Measurements from ENCODE around the gene NDOR1. TPM values are rescaled to one million over a fixed set of nuclear protein-coding genes. Genes with fewer than 3 reads are reported as not detected.

The NDOR1 gene
- total RNA-seq, 6 donors from 2014 or later, result 7.7 to 54.5 (median 18.5) TPM

GRCh38 chr9:137225699-137226331, 20.3 kb downstream of the NDOR1 start:
- Histone ChIP-seq H3K36me3 (no peaks in the 10 kb centered on the region), H3K9me3 (no peaks in the 10 kb centered on the region), H3K4me1 (peaks cover 22 to 59% (median 42%) of the 10 kb centered on the region in 4 donors), H3K27ac (peak overlapping the region in 3 of 4 donors; percentile 20 to 85 (median 74)), H3K4me3 (no peak overlapping the region), H3K27me3 (peaks cover 0 to 24% (median 1%) of the 10 kb centered on the region in 4 donors)
- ATAC-seq (ENCODE audit: low FRiP score in 2 of 2) (no peak), DNase-seq (peak in 1 of 2 donors; percentile 80)
- TF ChIP-seq CTCF (IDR thresholded peaks at IDR 0.05) (no peak), POLR2AphosphoS5 (IDR thresholded peaks at IDR 0.05) (no peak), EP300 (IDR thresholded peaks at IDR 0.05) (no peak)
- WGBS, 2 donors, result 78 to 81% methylated on average over 4 to 8 of the region's 21 CpGs

GRCh38 chr9:137226338-137227053, 21.0 kb downstream of the NDOR1 start:
- peak in 1 of 2 donors; percentile 23 for ATAC-seq (ENCODE audit: low FRiP score in 2 of 2)
- H3K27me3 ChIP-seq, result peaks cover 0 to 22% (median 1%) of the 10 kb centered on the region in 4 donors

GRCh38 chr9:137227054-137227852, 21.8 kb downstream of the NDOR1 start, which contains the start of gene RNF224:
Gene RNF224 (plus strand): TSS chr9:137227502. CDS start chr9:137228336, 834 bp downstream.
- H3K27me3 ChIP-seq, result peaks cover 0 to 24% (median 1%) of the 10 kb centered on the region in 4 donors
- H3K36me3 ChIP-seq, result no peaks in the 10 kb centered on the region
- ATAC-seq (ENCODE audit: low FRiP score in 2 of 2), result peak; percentile 59 to 84
- H3K27ac ChIP-seq, result peak within 1 kb of the TSS; percentile 66 to 85 (median 72)
- H3K4me1 ChIP-seq, result peaks cover 16 to 49% (median 37%) of the 10 kb centered on the region in 4 donors
- TF ChIP-seq EP300 (IDR thresholded peaks at IDR 0.05) (peak in 1 of 4 donors; percentile 58), POLR2A (IDR thresholded peaks at IDR 0.05) (peak in 1 of 4 donors; percentile 57), POLR2AphosphoS5 (IDR thresholded peaks at IDR 0.05) (peak; percentile 52 to 61), CTCF (IDR thresholded peaks at IDR 0.05) (peak; percentile 91 to 98 (median 96))
- H3K4me3 ChIP-seq, result no peak within 1 kb of the TSS
- no peaks in the 10 kb centered on the region for H3K9me3 ChIP-seq
- peak; percentile 89 to 92 for DNase-seq
- WGBS, 2 donors, result 20 to 35% methylated on average over 6 to 24 of the region's 25 CpGs

More at GRCh38 chr9:137226338-137227053, 21.0 kb downstream of the NDOR1 start:
- H3K4me3 ChIP-seq, result no peak overlapping the region
- no peaks in the 10 kb centered on the region for H3K9me3 ChIP-seq
- peaks cover 19 to 54% (median 40%) of the 10 kb centered on the region in 4 donors for H3K4me1 ChIP-seq
- peak overlapping the region; percentile 66 to 85 (median 72) for H3K27ac ChIP-seq
- no peak for TF ChIP-seq POLR2AphosphoS5 (IDR thresholded peaks at IDR 0.05)
- TF ChIP-seq POLR2A (IDR thresholded peaks at IDR 0.05), result no peak
- TF ChIP-seq EP300 (IDR thresholded peaks at IDR 0.05), result no peak
- TF ChIP-seq CTCF (IDR thresholded peaks at IDR 0.05), result no peak
- peak in 1 of 2 donors; percentile 51 for DNase-seq
- H3K36me3 ChIP-seq, result no peaks in the 10 kb centered on the region
- 71 to 74% methylated on average over 12 to 16 of the region's 18 CpGs for WGBS, 2 donors

GRCh38 chr9:137227853-137228505, 22.5 kb downstream of the NDOR1 start:
- 25 to 28% methylated on average over 6 to 11 of the region's 18 CpGs for WGBS, 2 donors
- DNase-seq (peak in 1 of 2 donors; percentile 76), ATAC-seq (ENCODE audit: low FRiP score in 2 of 2) (no peak)
- no peaks in the 10 kb centered on the region for H3K9me3 ChIP-seq
- no peak for TF ChIP-seq EP300 (IDR thresholded peaks at IDR 0.05)
- no peak for TF ChIP-seq POLR2AphosphoS5 (IDR thresholded peaks at IDR 0.05)
- no peak for TF ChIP-seq POLR2A (IDR thresholded peaks at IDR 0.05)
- no peak for TF ChIP-seq CTCF (IDR thresholded peaks at IDR 0.05)
- peak overlapping the region in 1 of 4 donors; percentile 85 for H3K27ac ChIP-seq
- no peaks in the 10 kb centered on the region for H3K36me3 ChIP-seq
- peaks cover 9 to 41% (median 30%) of the 10 kb centered on the region in 4 donors for H3K4me1 ChIP-seq
- H3K27me3 ChIP-seq, result peaks cover 0 to 24% (median 1%) of the 10 kb centered on the region in 4 donors
- H3K4me3 ChIP-seq, result no peak overlapping the region
